Cardiac muscle cell (in vitro differentiated cells and primary cell): ENCODE data around the gene TMEM41B. TPM values are rescaled to one million over a fixed set of nuclear protein-coding genes. Genes with fewer than 3 reads are reported as not detected.

Experiments
- DNase-seq, 2 donors: peaks; one replicate each; pipeline versions ENCODE4 v3.0.0 to v3.0.0-alpha.2; 2010 to 2017; ENCODE audit warnings: low read depth in 1 of 2, low spot score in 1 of 2
- H3K27ac ChIP-seq: fragments of 200-600 bp; sonication (generic); 2 replicates; pipeline ENCODE4 v1.5.1; 2016
- H3K27me3 ChIP-seq: fragments of 200-600 bp; sonication (generic); 2 replicates; pipeline ENCODE4 v1.6.0; 2016; ENCODE audit warnings: control low read depth
- H3K36me3 ChIP-seq: fragments of 200-600 bp; sonication (generic); 2 replicates; pipeline ENCODE4 v1.5.1; 2016; ENCODE audit warnings: control low read depth
- H3K4me1 ChIP-seq: fragments of 200-600 bp; sonication (generic); 2 replicates; pipeline ENCODE4 v1.8.1; 2017; ENCODE audit warnings: low read depth, mild to moderate bottlenecking, mixed run types
- H3K4me3 ChIP-seq: fragments of 200-600 bp; sonication (generic); 2 replicates; pipeline ENCODE4 v1.5.1; 2016; ENCODE audit warnings: mild to moderate bottlenecking
- H3K9me3 ChIP-seq: fragments of 200-600 bp; sonication (generic); 2 replicates; pipeline ENCODE4 v1.5.1; 2017; ENCODE audit warnings: low read depth, mild to moderate bottlenecking, control low read depth
- polyA plus RNA-seq: library from polyadenylated mRNA; unstranded; fragments of >200 nt; fragmentation: Nextera tagmentation; extraction: Ambion mirVana; gene quantifications from 2 replicates; pipeline ENCODE4 v1.2.1, GENCODE V29; 2016
- total RNA-seq: library from RNA; depleted of rRNA; stranded (reverse); fragments of >200 nt; gene quantifications from 2 replicates; pipeline ENCODE4 v1.2.3, GENCODE V29; 2016
- TF ChIP-seq, protein P1 (sequence below): IDR thresholded peaks from 2 replicates; pipeline ENCODE4 v1.5.1; 2012; ENCODE audit warnings: low read depth, mild to moderate bottlenecking, low read length

The TMEM41B gene
- total and polyA plus RNA-seq, 2 experiments from 2014 or later = 63.3 to 77.0 TPM

GRCh38 chr11:9232482-9232881, 81.9 kb downstream of the TMEM41B start:
- H3K36me3 ChIP-seq = no peaks in the 10 kb centered on the region
- H3K27ac ChIP-seq = no peak overlapping the region
- no peak overlapping the region for H3K4me3 ChIP-seq
- no peaks in the 10 kb centered on the region for H3K27me3 ChIP-seq
- TF ChIP-seq, protein P1, sequence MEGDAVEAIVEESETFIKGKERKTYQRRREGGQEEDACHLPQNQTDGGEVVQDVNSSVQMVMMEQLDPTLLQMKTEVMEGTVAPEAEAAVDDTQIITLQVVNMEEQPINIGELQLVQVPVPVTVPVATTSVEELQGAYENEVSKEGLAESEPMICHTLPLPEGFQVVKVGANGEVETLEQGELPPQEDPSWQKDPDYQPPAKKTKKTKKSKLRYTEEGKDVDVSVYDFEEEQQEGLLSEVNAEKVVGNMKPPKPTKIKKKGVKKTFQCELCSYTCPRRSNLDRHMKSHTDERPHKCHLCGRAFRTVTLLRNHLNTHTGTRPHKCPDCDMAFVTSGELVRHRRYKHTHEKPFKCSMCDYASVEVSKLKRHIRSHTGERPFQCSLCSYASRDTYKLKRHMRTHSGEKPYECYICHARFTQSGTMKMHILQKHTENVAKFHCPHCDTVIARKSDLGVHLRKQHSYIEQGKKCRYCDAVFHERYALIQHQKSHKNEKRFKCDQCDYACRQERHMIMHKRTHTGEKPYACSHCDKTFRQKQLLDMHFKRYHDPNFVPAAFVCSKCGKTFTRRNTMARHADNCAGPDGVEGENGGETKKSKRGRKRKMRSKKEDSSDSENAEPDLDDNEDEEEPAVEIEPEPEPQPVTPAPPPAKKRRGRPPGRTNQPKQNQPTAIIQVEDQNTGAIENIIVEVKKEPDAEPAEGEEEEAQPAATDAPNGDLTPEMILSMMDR = no peak
- no peak for DNase-seq
- peaks cover 15% of the 10 kb centered on the region for H3K4me1 ChIP-seq
- H3K9me3 ChIP-seq = no peaks in the 10 kb centered on the region

DNA sequence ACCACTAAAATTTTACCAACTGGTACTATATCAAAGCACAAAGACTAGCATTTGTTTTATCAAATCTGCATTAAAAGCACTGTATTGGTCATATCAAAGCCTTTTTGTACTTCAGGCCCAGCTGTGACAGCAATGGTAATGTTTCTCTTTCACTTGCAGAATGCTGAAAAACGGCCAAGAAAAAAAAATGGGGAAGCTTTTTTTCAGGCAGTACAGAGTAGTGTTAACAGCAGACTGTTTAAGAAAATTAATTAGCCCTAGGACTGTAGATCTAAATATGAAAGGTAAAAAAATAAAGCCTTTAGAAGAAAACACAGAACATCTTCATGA, 82.6 kb downstream of the TMEM41B start:
- Histone ChIP-seq H3K4me3 (no peak overlapping the region), H3K4me1 (peaks cover 15% of the 10 kb centered on the region), H3K9me3 (no peaks in the 10 kb centered on the region), H3K36me3 (no peaks in the 10 kb centered on the region), H3K27ac (no peak overlapping the region), H3K27me3 (no peaks in the 10 kb centered on the region)
- peak in 1 of 2 donors; percentile 74 for DNase-seq
- TF ChIP-seq, protein P1 = no peak

Other genes starting within 250 kb of the TMEM41B start
- gene SCUBE2, start 223.0 kb downstream of the TMEM41B start, total RNA-seq = 0.18 and 0.21 TPM in 2 replicates
- 1.4 TPM in 1 of 2 replicates, not detected in the other for gene SCUBE2, start 223.0 kb downstream of the TMEM41B start, polyA plus RNA-seq
- gene DENND5A, start 49.2 kb downstream of the TMEM41B start, total RNA-seq = 120 and 196 TPM in 2 replicates
- gene DENND5A, start 49.2 kb downstream of the TMEM41B start, polyA plus RNA-seq = 99.5 and 156 TPM in 2 replicates
- gene IPO7, start 70.1 kb upstream of the TMEM41B start, total RNA-seq = 88.3 and 103 TPM in 2 replicates
- 10.1 and 11.2 TPM in 2 replicates for gene IPO7, start 70.1 kb upstream of the TMEM41B start, polyA plus RNA-seq
- 18.4 and 73.7 TPM in 2 replicates for gene ZNF143, start 146.4 kb upstream of the TMEM41B start, total RNA-seq
- 28.2 and 28.7 TPM in 2 replicates for gene ZNF143, start 146.4 kb upstream of the TMEM41B start, polyA plus RNA-seq